Loucy (cell line): Measurements from ENCODE around the gene IGHMBP2.
"Not testable (repeated sequence)": the region's sequence is repeated elsewhere in the genome, so short reads cannot be mapped to it uniquely, and the experiment has no call there.

Experiments used
- CTCF ChIP-seq: fragments of 200-600 bp; sonication (generic); conservative IDR thresholded peaks from 2 replicates; pipeline ENCODE4 v1.5.1; 2014; ENCODE audit warnings: mild to moderate bottlenecking, antibody characterized with exemption, low read length
- EZH2phosphoT487 ChIP-seq: fragments of 200-600 bp; IDR thresholded peaks from 2 replicates; pipeline ENCODE4 v1.6.1; 2018; ENCODE audit warnings: antibody characterized with exemption, mild to moderate bottlenecking, moderate library complexity, borderline replicate concordance

- not testable (repeated sequence) for TF ChIP-seq CTCF, EZH2phosphoT487
Measured at GRCh38 chr11:68973706-68974105, 70.0 kb downstream of the IGHMBP2 start.
